Right lobe of liver (tissue), 6 donors: ENCODE data around the gene GTSF1L. TPM values are rescaled to one million over a fixed set of nuclear protein-coding genes. Genes with fewer than 3 reads are reported as not detected.
A peak's percentile ranks its signal among the peaks of the same experiment; 100 is the strongest.

Experiments used
- ATAC-seq, 4 donors: fragments of 200-7000 bp; cut with Tn5 transposase; one replicate each; pipeline ENCODE4 v1.9.1; 2020; ENCODE audit warnings: mild to moderate bottlenecking in 4 of 4, moderate library complexity in 4 of 4
- DNase-seq, 3 donors: peaks; one replicate each; pipeline ENCODE4 v3.0.0-alpha.2; 2020
- H3K27ac ChIP-seq, 3 donors: fragments of 200-600 bp; one replicate each; pipeline ENCODE4 v1.8.0; 2022
- H3K27me3 ChIP-seq, 2 donors: fragments of 200-600 bp; one replicate each; pipeline ENCODE4 v1.8.0; 2022
- H3K36me3 ChIP-seq, 4 donors: fragments of 200-600 bp; sonication (generic) in 1 of 4; one replicate each; pipeline versions ENCODE4 v1.5.1 to v1.8.0; 2017 to 2022; ENCODE audit warnings: control low read depth in 1 of 4
- H3K4me1 ChIP-seq, 4 donors: fragments of 200-600 bp; sonication (generic) in 1 of 4; one replicate each; pipeline versions ENCODE4 v1.5.1 to v1.8.0; 2017 to 2022; ENCODE audit warnings: control low read depth in 1 of 4
- H3K4me3 ChIP-seq, 3 donors: fragments of 200-600 bp; one replicate each; pipeline ENCODE4 v1.8.0; 2022
- H3K9me3 ChIP-seq, 4 donors: fragments of 200-600 bp; sonication (generic) in 1 of 4; one replicate each; pipeline versions ENCODE4 v1.5.1 to v1.8.0; 2017 to 2022; ENCODE audit warnings: control low read depth in 1 of 4
- CTCF ChIP-seq, 4 donors: fragments of 200-600 bp in 3 of 4; fragments of 450-650 bp in 1 of 4; IDR thresholded peaks; one replicate each; pipeline versions ENCODE4 v1.5.1 to v1.8.0; 2016 to 2022; ENCODE audit warnings: antibody characterized with exemption in 4 of 4, mild to moderate bottlenecking in 2 of 4
- POLR2A ChIP-seq: fragments of 450-650 bp; IDR thresholded peaks from one replicate; pipeline ENCODE4 v1.6.1; 2017; ENCODE audit warnings: antibody characterized with exemption, mild to moderate bottlenecking
- WGBS: methylation state at CpG from one replicate; pipeline ENCODE4 v1.1.6; 2018; ENCODE audit warnings: low coverage, low lambda C conversion rate; ENCODE audit not compliant: insufficient coverage; ENCODE audit errors: missing lambda C conversion rate; 5-methylcytosine and 5-hydroxymethylcytosine counted together
- intact Hi-C, 2 donors: fragments of 100-400 bp; cut with DNase I; formaldehyde crosslinking; loops; one replicate each; pipeline versions ENCODE4 v1.11.2 to v1.14.1; 2022
- long read RNA-seq: library from polyadenylated mRNA; unstranded; transcript quantifications from one replicate; pipeline ENCODE4 v2.0.0, GENCODE V29; 2019
- total RNA-seq, 6 experiments: library from RNA; depleted of rRNA in 2 of 6; stranded (reverse); fragments of >200 nt in 2 of 6; fragmentation: NEBNext Ultra II Directional in 3 of 6; extraction: Animal tissue kit (Norgen Biotek cat#: 25700) in 3 of 6; gene quantifications; one replicate each; pipeline versions ENCODE4 v1.1.0 to v1.2.4, GENCODE V29; 2016 to 2023
- donor health status: DM: no; HTN: yes; CAD: no.
- donor health status: DM: no; HTN: no; CAD: no.
- donor health status: DM: no; HTN: no; CAD: no.
- donor health status: DM: no; HTN: yes; CAD: no.
- donor health status: DM: no; HTN: yes; CAD: no.

The GTSF1L gene
- total RNA-seq, result not detected
- long read RNA-seq, result 0 reads

- intact Hi-C loops, result no loop called here
- Histone ChIP-seq H3K36me3 (no peaks in the 10 kb centered on the region), H3K9me3 (no peaks in the 10 kb centered on the region), H3K27me3 (no peaks in the 10 kb centered on the region), H3K4me3 (no peak within 1 kb of the TSS), H3K4me1 (peaks cover 0 to 16% (median 5%) of the 10 kb centered on the region in 4 donors), H3K27ac (peak within 1 kb of the TSS in 1 of 3 donors; percentile 47)
- DNase-seq, result no peak
- ATAC-seq, result no peak
- no peak for TF ChIP-seq POLR2A
- TF ChIP-seq CTCF (IDR thresholded peaks at IDR 0.05), result no peak
- WGBS, result 95% methylated on average over 9 of the region's 11 CpGs
Measured at GRCh38 chr20:43726811-43727338, at the start of gene GTSF1L. TSS of gene GTSF1L (minus strand) at chr20:43727002. CDS start at chr20:43726694, 308 bp downstream.

GRCh38 chr20:43774754-43775153, 48.0 kb upstream of the GTSF1L start:
- ATAC-seq, result no peak
- intact Hi-C loops, result no loop called here
- Histone ChIP-seq H3K4me3 (no peak overlapping the region), H3K27me3 (no peaks in the 10 kb centered on the region), H3K27ac (no peak overlapping the region), H3K9me3 (no peaks in the 10 kb centered on the region), H3K4me1 (no peaks in the 10 kb centered on the region), H3K36me3 (no peaks in the 10 kb centered on the region)
- peak in 1 of 3 donors; percentile 14 for DNase-seq
- TF ChIP-seq POLR2A (no peak), CTCF (IDR thresholded peaks at IDR 0.05) (no peak)
- 72% methylated on average over 10 of the region's 10 CpGs for WGBS

- no peak for ATAC-seq
- no peak for DNase-seq
Measured at GRCh38 chr20:43771503-43772190, 44.8 kb upstream of the GTSF1L start.

GRCh38 chr20:43770342-43770741, 43.5 kb upstream of the GTSF1L start:
- ATAC-seq, result no peak
- no peaks in the 10 kb centered on the region for H3K36me3 ChIP-seq
- H3K9me3 ChIP-seq, result no peaks in the 10 kb centered on the region
- 46% methylated on average over 3 of the region's 3 CpGs for WGBS
- H3K27me3 ChIP-seq, result no peaks in the 10 kb centered on the region
- intact Hi-C loops, result no loop called here
- H3K27ac ChIP-seq, result no peak overlapping the region
- TF ChIP-seq CTCF (IDR thresholded peaks at IDR 0.05) (no peak), POLR2A (no peak)
- DNase-seq, result no peak
- no peak overlapping the region for H3K4me3 ChIP-seq
- H3K4me1 ChIP-seq, result no peaks in the 10 kb centered on the region

More at GRCh38 chr20:43771503-43772190, 44.8 kb upstream of the GTSF1L start:
- TF ChIP-seq CTCF (IDR thresholded peaks at IDR 0.05), result no peak
- TF ChIP-seq POLR2A, result no peak
- Histone ChIP-seq H3K36me3 (no peaks in the 10 kb centered on the region), H3K27ac (no peak overlapping the region), H3K4me3 (no peak overlapping the region), H3K9me3 (no peaks in the 10 kb centered on the region), H3K27me3 (no peaks in the 10 kb centered on the region), H3K4me1 (no peaks in the 10 kb centered on the region)
- intact Hi-C loops, result no loop called here
- 84% methylated on average over 6 of the region's 9 CpGs for WGBS
